Measurements from ENCODE around the gene PITPNM3.
"Not testable (repeated sequence)": the region's sequence is repeated elsewhere in the genome, so short reads cannot be mapped to it uniquely, and the experiment has no call there.

The PITPNM3 gene

GRCh38 chr17:6495450-6496115 is 60.8 kb downstream of the PITPNM3 start:
- peak overlapping the region; percentile 70 for H3K4me3 ChIP-seq (ENCODE audit: low read length)
- no peaks in the 10 kb centered on the region for H3K36me3 ChIP-seq (ENCODE audit: insufficient read depth, low read depth, low read length)
- no peaks in the 10 kb centered on the region for H3K9me3 ChIP-seq (ENCODE audit: insufficient read depth, low read depth, low read length)
- H3K9ac ChIP-seq (ENCODE audit: low read depth, low read length), result peak overlapping the region; percentile 67; the same call in 1 of the 2 replicates
- H3K27ac ChIP-seq (ENCODE audit: low read length), result no peak overlapping the region
- H3K4me1 ChIP-seq (ENCODE audit: insufficient read depth, low read length), result peaks cover 29% of the 10 kb centered on the region; the same call in 1 of the 2 replicates
- H3K27me3 ChIP-seq (ENCODE audit: insufficient read depth, low read length), result peaks cover 12% of the 10 kb centered on the region; the same call in 1 of the 2 replicates

GRCh38 chr17:6494239-6494941 is 62.0 kb downstream of the PITPNM3 start:
- Histone ChIP-seq H3K4me1 (ENCODE audit: insufficient read depth, low read length) (peaks cover 29% of the 10 kb centered on the region; the same call in 1 of the 2 replicates), H3K9me3 (ENCODE audit: insufficient read depth, low read depth, low read length) (no peaks in the 10 kb centered on the region), H3K27ac (ENCODE audit: low read length) (no peak overlapping the region), H3K4me3 (ENCODE audit: low read length) (no peak overlapping the region), H3K9ac (ENCODE audit: low read depth, low read length) (no peak overlapping the region), H3K36me3 (ENCODE audit: insufficient read depth, low read depth, low read length) (no peaks in the 10 kb centered on the region), H3K27me3 (ENCODE audit: insufficient read depth, low read length) (peaks cover 12% of the 10 kb centered on the region; the same call in 1 of the 2 replicates)

GRCh38 chr17:6492892-6493674 is 63.3 kb downstream of the PITPNM3 start:
- Histone ChIP-seq H3K4me3 (ENCODE audit: low read length) (no peak overlapping the region), H3K9ac (ENCODE audit: low read depth, low read length) (no peak overlapping the region)

GRCh38 chr17:6491071-6491700 is 65.2 kb downstream of the PITPNM3 start:
- peaks cover 24% of the 10 kb centered on the region for H3K4me1 ChIP-seq (ENCODE audit: insufficient read depth, low read length)
- H3K27me3 ChIP-seq (ENCODE audit: insufficient read depth, low read length), result no peaks in the 10 kb centered on the region
- H3K27ac ChIP-seq (ENCODE audit: low read length), result no peak overlapping the region
- H3K9me3 ChIP-seq (ENCODE audit: insufficient read depth, low read depth, low read length), result no peaks in the 10 kb centered on the region
- H3K4me3 ChIP-seq (ENCODE audit: low read length), result no peak overlapping the region
- no peak overlapping the region for H3K9ac ChIP-seq (ENCODE audit: low read depth, low read length)
- H3K36me3 ChIP-seq (ENCODE audit: insufficient read depth, low read depth, low read length), result no peaks in the 10 kb centered on the region

More at GRCh38 chr17:6492892-6493674, 63.3 kb downstream of the PITPNM3 start:
- Histone ChIP-seq H3K27ac (ENCODE audit: low read length) (no peak overlapping the region), H3K27me3 (ENCODE audit: insufficient read depth, low read length) (peaks cover 12% of the 10 kb centered on the region; the same call in 1 of the 2 replicates), H3K4me1 (ENCODE audit: insufficient read depth, low read length) (peaks cover 29% of the 10 kb centered on the region), H3K9me3 (ENCODE audit: insufficient read depth, low read depth, low read length) (no peaks in the 10 kb centered on the region), H3K36me3 (ENCODE audit: insufficient read depth, low read depth, low read length) (no peaks in the 10 kb centered on the region)

GRCh38 chr17:6489016-6489550 is 67.3 kb downstream of the PITPNM3 start:
- H3K9me3 ChIP-seq (ENCODE audit: insufficient read depth, low read depth, low read length), result no peaks in the 10 kb centered on the region
- no peak overlapping the region for H3K27ac ChIP-seq (ENCODE audit: low read length)
- H3K9ac ChIP-seq (ENCODE audit: low read depth, low read length), result no peak overlapping the region
- peaks cover 8% of the 10 kb centered on the region for H3K4me1 ChIP-seq (ENCODE audit: insufficient read depth, low read length)
- H3K36me3 ChIP-seq (ENCODE audit: insufficient read depth, low read depth, low read length), result no peaks in the 10 kb centered on the region
- H3K27me3 ChIP-seq (ENCODE audit: insufficient read depth, low read length), result no peaks in the 10 kb centered on the region
- H3K4me3 ChIP-seq (ENCODE audit: low read length), result no peak overlapping the region

- Histone ChIP-seq H3K27me3 (ENCODE audit: insufficient read depth, low read length) (no peaks in the 10 kb centered on the region), H3K4me3 (ENCODE audit: low read length) (no peak overlapping the region), H3K4me1 (ENCODE audit: insufficient read depth, low read length) (peaks cover 8% of the 10 kb centered on the region), H3K27ac (ENCODE audit: low read length) (no peak overlapping the region), H3K9ac (ENCODE audit: low read depth, low read length) (no peak overlapping the region), H3K36me3 (ENCODE audit: insufficient read depth, low read depth, low read length) (no peaks in the 10 kb centered on the region), H3K9me3 (ENCODE audit: insufficient read depth, low read depth, low read length) (no peaks in the 10 kb centered on the region)
Measured at GRCh38 chr17:6488008-6488539, 68.3 kb downstream of the PITPNM3 start.

- H3K4me1 ChIP-seq (ENCODE audit: insufficient read depth, low read length), result peaks cover 8% of the 10 kb centered on the region
- H3K27me3 ChIP-seq (ENCODE audit: insufficient read depth, low read length), result no peaks in the 10 kb centered on the region
- H3K9me3 ChIP-seq (ENCODE audit: insufficient read depth, low read depth, low read length), result no peaks in the 10 kb centered on the region
- no peak overlapping the region for H3K4me3 ChIP-seq (ENCODE audit: low read length)
- H3K36me3 ChIP-seq (ENCODE audit: insufficient read depth, low read depth, low read length), result no peaks in the 10 kb centered on the region
- no peak overlapping the region for H3K27ac ChIP-seq (ENCODE audit: low read length)
- H3K9ac ChIP-seq (ENCODE audit: low read depth, low read length), result no peak overlapping the region
Measured at GRCh38 chr17:6487251-6488007, 68.9 kb downstream of the PITPNM3 start.

- Histone ChIP-seq H3K4me3 (ENCODE audit: low read length) (no peak overlapping the region), H3K27me3 (ENCODE audit: insufficient read depth, low read length) (no peaks in the 10 kb centered on the region), H3K9ac (ENCODE audit: low read depth, low read length) (no peak overlapping the region), H3K9me3 (ENCODE audit: insufficient read depth, low read depth, low read length) (no peaks in the 10 kb centered on the region), H3K36me3 (ENCODE audit: insufficient read depth, low read depth, low read length) (no peaks in the 10 kb centered on the region), H3K27ac (ENCODE audit: low read length) (no peak overlapping the region), H3K4me1 (ENCODE audit: insufficient read depth, low read length) (peaks cover 8% of the 10 kb centered on the region)
Measured at GRCh38 chr17:6485646-6486412, 70.5 kb downstream of the PITPNM3 start.

- Histone ChIP-seq H3K9ac (ENCODE audit: low read depth, low read length) (no peak overlapping the region), H3K4me1 (ENCODE audit: insufficient read depth, low read length) (peaks cover 11% of the 10 kb centered on the region), H3K36me3 (ENCODE audit: insufficient read depth, low read depth, low read length) (no peaks in the 10 kb centered on the region), H3K27me3 (ENCODE audit: insufficient read depth, low read length) (no peaks in the 10 kb centered on the region), H3K27ac (ENCODE audit: low read length) (no peak overlapping the region), H3K9me3 (ENCODE audit: insufficient read depth, low read depth, low read length) (no peaks in the 10 kb centered on the region), H3K4me3 (ENCODE audit: low read length) (no peak overlapping the region)
Measured at GRCh38 chr17:6483507-6483906, 72.8 kb downstream of the PITPNM3 start.

GRCh38 chr17:6482796-6483195 is 73.6 kb downstream of the PITPNM3 start:
- not testable (repeated sequence) for H3K27ac ChIP-seq (ENCODE audit: low read length); H3K27me3 ChIP-seq (ENCODE audit: insufficient read depth, low read length)

More at GRCh38 chr17:6482796-6483195, 73.6 kb downstream of the PITPNM3 start:
- not testable (repeated sequence) for H3K9ac ChIP-seq (ENCODE audit: low read depth, low read length); H3K4me1 ChIP-seq (ENCODE audit: insufficient read depth, low read length); H3K36me3 ChIP-seq (ENCODE audit: insufficient read depth, low read depth, low read length); H3K9me3 ChIP-seq (ENCODE audit: insufficient read depth, low read depth, low read length); H3K4me3 ChIP-seq (ENCODE audit: low read length)

Measured in iPS-20b (cell line).